M059J (cell line): Measurements from ENCODE around the gene NADK. TPM values are rescaled to one million over a fixed set of nuclear protein-coding genes. Genes with fewer than 3 reads are reported as not detected.
"Not testable (repeated sequence)": the region's sequence is repeated elsewhere in the genome, so short reads cannot be mapped to it uniquely, and the experiment has no call there.

Experiments
- DNase-seq: peaks from one replicate; pipeline ENCODE4 v3.0.0-alpha.2; 2012; ENCODE audit warnings: low read depth
- total RNA-seq: library from RNA; depleted of rRNA; stranded (reverse); fragments of >200 nt; shearing (Covaris generic); gene quantifications from 2 replicates; pipeline ENCODE4 v1.2.3, GENCODE V29; 2014

NADK gene
- total RNA-seq, 1 experiment from 2014 or later, result 44.7 TPM

DNA sequence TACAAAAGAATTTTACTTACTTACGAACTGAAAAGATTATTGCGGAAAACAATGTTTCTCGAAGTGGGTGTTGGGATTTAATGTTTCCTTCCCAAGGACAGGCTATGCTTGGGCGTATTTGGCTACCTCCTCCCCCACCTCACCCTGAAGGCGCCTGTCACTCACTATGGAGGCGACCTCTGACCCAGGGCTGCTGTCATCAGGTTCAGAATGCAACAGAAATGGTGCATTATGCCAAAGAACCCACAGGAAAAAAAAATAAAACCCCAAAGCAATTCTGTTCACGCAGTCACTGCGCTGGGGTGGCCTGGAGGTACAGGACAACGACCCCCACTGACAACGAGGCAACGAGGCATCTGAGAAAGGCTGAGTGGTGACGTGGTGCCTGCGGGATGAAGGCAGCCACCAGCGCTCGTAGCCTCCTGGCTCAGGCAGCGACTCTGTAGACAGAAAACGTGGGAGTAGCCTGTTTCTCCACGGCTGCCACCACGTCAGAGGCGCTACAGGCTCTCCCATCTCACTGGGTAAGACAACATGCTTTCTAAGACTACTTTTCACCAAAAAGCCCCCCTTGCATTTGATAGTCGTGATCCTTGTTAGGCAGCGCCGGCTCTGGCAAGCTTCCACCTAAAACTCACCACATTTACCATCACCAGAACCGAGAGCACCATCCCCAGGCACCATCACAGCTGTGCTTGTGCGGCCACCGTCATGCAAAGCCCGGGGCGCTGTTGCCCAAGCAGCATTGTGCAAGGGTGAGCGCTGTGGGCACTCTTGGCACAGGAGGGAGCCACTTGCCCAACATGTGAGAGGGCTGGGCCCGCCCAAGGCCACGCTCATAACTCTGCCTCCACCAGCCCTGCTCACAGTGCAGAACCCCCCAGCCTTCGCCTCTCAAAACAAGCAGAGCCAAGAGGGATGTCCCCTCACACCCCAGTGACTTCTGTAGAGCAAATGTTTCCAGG lies 14.3 kb downstream of the NADK start:
- no peak for DNase-seq

DNA sequence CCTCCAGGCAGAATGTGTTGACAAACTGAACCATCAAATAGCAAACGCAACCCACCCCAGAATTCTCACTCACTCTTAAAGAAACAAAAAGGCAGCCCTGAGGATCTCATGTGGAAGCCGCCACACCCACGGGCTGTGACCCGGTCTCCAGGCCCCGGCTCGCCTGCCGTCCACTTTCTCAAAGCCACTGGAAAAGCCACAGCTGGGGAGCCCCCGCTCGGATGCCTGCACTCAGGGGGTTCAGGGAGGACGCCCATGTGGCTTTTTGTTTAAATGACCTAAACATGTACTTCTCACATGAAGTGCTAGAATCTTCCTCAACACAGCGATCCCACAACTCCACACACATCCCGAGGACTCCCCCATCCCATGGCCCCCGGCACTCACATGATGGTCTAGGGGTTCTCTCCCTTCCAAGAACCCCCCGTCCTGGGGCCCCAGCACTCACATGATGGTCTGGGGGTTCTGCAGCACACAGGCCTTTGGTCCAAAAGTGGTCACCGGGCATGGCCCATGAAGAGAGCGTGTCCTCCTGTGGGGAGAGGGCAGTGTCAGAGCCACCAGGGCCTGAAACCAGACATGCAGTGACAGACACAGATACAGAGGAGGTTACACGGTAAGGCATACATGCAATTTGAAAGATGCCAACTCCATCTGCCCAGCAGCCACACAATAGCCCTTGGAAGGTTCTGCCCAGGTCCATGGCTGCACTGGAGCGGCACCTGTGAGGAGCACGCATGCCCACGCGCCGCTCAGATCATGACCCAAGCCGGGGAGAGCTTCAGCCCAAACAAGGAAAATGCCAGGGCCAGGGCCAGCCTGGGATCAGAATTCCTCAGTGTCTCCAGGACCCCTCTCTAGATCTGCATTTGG lies 16.5 kb downstream of the NADK start:
- no peak for DNase-seq

DNA sequence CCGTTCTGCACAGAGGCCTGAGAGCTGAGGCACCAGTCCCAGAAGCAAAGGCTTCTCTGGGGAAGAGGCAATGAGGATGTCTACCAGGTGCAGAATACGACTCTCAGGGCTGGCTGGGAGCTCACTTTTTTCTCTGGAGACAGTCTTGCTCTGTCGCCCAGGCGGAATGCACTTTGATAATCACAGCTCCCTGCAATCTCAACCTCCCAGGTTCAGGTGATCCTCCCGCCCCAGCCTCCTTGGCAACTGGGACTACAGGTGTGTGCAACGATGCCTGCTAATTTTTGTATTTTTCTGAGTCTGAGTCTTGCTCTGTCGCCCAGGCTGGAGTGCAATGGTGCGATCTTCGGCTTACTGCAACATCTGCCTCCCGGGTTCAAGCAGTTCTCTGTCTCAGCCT lies 17.6 kb downstream of the NADK start:
- no peak for DNase-seq

DNA sequence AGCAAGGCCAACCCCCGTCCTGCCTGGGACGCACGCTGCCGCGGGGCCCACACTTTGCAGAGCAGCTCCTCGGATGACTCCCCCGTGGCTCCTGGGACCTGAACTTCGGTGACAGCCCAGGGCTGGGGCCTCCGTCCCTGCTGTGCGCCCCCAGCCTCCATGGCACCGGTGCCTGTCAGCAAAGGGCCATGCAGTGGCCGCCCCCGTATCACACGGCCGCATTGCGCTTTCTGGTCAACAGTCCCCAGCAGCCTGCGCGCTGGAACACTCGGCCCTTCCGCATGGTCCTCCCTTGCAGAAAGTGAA lies 18.0 kb downstream of the NADK start:
- DNase-seq, result no peak

DNA sequence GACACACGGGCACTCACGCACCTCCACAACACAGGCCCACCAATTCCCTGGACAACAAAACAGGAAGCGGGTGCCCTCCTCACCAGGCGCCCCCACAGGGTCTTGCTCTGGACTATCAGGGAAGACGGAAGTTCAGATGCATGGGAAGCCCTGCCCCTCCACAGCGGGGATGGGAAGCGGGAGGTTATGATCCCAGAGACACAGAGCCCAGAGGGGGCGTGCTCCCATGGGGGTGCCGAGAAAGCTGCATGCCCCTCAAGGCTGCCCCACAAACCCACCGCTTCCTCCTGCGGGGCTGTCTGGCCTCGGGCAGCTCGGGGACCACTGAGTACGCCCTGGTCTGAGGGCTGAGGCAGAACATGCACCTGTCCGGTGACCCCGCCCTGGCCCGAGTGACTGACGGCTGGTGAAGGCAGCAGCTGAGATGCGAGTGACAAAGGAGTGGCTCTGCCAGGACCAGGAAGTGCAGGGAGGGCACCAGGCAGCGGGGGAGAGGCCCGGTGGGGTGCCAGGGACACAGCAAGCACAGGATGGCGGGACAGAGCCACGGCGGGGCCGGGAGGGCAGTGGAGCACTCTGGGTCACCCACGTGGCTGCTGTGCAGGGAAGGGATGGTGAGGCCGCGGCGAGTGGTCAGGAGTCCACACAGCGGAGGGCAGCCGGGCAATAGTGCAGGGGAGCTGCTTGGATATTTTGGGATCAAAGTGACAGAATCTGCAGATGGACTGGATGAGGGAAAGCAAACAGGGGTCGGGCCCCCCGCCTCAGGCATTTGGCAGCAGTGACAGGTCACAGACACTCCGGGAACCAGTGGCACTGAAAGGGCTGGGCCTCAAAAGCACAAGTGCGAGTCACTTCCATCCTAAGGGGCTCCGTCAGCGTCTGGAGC lies 18.6 kb downstream of the NADK start:
- DNase-seq, result no peak

DNA sequence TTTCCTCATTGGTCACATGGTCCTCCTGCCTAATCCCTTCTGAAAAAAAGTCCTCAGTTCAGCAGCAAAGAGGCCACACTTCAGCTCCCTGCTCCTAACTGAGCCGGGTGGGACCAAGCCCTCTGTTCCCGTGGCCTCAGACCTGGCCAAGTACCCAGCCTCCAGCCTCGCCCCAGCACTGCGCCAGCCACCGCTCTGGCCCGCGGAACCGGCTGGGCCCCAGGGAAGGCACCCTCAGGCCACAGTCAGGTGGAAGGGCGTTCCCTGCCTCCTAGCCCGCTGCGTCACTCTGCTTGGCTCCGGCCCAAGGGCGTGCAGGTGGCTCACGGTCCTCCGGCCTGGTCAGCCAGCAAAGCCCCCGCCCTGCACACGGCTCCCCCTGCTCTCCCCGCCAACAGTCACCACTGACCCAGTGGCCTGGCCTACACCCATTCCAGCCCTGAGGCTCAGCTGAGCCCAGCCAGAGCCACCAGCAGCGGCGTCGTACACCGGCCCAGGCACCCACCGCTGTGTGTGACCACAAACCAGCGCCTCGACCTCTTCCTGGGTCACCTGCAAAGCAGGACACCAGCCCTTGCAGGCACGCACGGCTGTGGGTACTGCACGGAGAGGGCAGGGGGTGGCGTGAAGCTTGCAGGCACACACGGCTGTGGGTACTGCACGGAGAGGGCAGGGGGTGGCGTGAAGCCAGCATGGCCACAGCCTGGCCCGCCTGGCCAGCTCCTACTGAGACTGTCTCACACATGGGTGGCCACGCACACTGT lies 19.4 kb downstream of the NADK start:
- DNase-seq, result no peak

DNA sequence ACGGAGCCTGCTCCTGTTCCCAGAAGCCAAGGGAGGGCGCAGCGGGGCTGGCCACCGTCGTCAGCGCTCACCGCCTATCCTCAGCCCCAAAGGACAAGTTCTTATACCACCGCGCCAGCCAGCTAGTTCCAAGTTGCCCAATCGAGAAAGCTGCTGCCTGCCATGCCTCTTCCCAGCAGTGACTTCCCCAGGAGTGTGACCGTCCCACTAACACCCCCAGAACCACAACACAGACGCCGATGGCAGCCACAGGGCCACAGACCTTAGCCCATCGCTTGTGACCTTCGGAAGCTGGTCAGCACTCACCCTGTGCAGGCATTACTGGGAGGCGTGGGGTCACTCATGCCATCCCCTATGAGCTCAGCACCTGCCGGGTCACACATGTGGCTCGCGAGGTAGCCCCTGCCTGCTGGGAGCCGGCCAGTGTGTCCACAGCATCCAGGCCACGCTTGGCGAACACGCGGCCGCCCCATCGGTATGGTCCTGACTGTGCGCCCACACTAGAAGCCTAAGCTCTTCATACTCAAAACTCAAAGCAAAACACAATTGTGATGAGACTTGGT lies 20.1 kb downstream of the NADK start:
- DNase-seq, result no peak

DNA sequence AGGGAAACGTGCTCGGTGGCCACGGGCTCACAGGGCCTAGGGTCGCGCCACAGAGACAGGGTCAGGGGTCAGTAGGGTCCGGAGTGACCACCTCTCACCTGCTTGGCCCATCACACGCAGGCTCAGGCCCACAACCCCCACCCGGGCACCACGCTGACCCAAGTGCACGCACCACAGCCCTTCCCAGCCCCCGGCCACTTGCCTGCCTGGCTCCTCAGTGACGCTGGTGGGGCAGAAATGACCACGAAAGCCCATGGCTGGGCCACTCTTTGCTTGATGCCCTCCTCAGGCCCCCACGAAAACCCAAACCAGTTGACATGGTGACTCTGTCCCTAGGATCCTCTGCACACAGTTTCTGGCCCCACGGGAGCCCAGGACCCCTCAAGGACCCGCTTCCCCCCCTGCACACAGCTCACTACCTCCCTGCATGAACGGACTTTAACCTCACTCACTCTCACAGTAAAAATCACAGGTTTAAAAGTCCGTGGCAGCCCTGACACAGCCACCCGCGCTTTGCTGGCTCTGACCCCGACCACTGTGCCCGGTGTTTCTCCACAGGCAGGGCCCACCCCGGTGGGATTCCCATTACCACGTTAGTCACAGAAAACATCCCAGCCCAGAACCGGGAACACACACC lies 20.7 kb downstream of the NADK start:
- no peak for DNase-seq

DNA sequence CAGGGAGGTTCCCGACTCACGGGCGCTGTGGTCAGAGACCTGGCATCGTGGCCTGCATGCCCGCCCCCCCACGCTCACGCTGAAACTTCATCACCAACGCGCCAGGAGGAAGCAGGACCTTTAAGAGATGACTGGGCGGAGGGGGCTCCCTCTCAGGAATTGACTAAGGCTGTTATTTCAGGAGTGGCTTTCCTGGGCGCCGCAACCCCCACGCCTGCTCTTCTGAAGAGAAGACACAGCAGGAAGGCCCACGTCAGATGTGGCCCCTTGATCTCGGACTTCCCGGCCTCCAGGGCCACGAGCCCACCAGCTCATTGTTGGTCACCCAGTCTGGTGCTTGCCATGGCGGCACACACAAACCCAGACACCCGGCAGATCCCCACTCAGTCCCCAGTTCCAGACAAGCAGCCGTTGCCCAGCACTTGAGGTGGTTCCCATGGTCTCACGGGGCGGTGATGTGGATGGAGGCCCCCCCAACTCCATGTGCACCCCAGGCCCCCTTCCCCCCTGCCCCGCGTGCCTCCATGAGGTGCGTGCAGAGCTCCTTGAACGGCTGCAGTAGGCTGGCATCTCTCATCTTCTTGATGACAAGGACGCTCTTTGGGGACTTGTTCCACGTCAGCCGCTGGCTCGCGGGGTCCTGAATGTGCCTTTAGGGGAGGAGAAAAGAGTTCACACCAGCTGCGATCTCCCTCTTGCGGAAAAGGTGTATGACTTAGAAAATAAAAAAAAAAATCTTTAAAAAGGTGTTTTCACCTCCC lies 21.4 kb downstream of the NADK start:
- no peak for DNase-seq

DNA sequence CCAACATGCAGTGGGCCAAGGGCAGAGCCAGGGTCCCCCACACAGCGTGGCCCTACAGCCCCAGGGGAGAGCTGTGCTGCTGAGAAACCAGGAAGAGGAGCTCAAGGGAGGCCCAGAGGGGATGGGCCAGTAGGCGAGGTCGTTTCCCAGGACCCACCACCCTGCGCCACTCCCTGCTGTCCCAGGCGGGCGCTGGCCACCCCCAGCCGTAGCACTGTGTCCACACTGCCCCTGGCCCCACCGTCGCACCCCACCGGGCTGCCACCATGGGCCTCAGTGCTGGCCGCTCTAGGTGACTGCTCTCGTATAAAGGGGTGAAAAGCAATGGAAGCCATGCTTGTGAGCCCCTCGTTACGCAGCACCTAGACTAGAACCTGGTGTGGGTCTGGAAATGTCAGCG lies 22.4 kb downstream of the NADK start:
- DNase-seq, result no peak

DNA sequence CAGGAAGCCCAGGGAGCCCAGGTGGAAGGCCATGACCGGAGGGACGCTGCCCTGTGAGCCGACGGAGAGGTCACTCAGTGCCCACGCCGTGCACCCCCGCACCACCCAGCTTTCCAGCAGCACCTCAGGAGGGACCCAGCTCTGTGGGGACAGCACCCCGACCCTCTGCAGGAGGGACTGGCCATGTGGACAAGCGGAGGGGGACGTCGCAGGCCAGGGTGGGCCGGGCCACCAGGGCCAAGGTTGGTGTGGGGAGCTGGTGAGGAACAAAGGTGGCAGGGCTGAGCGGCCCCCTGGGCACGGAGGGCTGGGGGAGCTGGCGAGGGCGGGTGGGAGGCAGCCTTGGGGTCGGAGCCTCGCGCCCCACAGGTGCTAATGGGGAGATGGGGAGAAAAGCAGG lies 22.8 kb downstream of the NADK start:
- DNase-seq, result no peak

DNA sequence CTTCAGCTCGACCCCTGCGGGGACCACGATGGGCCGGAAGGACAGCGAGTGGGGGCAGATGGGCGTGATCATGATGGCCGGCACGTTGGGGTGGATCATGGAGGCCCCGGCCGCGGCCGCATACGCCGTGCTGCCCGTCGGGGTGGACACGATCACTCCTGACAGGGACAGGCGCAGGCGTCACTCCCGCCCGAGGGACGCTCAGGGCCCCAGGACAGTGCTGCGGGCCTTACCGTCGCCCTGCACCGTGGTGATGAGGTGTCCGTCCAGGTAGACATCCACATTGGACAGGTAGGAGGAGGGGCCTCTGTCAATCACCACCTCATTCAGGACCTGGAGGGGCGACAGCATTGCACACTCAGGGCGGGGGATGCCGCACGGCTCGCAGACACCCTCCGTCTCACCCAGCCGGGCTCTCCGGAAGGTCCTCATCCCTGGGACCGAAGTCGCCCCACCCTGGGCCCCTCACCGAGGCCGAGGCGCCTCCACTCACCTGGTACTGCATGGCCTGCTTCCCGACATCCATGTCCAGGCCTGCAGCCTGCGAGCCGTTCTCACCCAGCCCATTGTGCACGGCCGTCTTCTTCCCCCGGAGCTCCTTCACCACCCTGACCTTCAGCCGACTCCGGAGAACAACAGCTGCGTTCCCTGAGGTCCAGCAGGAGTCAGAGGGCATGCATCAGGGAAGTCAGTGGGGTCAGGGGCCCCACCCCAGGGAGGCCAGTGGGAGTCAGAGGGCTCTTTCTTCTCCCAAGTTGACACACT lies 24.0 kb downstream of the NADK start:
- no peak for DNase-seq

DNA sequence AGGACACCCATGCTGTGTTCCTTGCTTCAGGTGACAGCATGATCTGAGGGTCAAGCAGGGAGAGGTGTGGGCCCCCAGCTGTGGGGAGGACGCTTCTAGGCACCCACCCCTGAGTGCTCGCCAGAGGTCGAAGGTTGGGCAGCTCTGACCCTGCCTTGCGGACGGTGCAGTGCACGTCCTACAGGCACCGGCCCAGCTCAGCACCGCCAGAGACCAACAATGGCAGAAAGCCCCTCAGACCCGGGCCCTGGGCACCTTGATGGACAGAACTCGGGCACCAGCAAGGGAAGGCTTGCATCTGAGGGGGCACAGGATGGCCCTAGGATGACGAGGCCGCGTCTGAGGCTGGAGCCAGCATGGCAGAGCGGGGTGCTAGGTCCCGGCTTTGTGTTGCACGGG lies 24.7 kb downstream of the NADK start:
- DNase-seq, result no peak

DNA sequence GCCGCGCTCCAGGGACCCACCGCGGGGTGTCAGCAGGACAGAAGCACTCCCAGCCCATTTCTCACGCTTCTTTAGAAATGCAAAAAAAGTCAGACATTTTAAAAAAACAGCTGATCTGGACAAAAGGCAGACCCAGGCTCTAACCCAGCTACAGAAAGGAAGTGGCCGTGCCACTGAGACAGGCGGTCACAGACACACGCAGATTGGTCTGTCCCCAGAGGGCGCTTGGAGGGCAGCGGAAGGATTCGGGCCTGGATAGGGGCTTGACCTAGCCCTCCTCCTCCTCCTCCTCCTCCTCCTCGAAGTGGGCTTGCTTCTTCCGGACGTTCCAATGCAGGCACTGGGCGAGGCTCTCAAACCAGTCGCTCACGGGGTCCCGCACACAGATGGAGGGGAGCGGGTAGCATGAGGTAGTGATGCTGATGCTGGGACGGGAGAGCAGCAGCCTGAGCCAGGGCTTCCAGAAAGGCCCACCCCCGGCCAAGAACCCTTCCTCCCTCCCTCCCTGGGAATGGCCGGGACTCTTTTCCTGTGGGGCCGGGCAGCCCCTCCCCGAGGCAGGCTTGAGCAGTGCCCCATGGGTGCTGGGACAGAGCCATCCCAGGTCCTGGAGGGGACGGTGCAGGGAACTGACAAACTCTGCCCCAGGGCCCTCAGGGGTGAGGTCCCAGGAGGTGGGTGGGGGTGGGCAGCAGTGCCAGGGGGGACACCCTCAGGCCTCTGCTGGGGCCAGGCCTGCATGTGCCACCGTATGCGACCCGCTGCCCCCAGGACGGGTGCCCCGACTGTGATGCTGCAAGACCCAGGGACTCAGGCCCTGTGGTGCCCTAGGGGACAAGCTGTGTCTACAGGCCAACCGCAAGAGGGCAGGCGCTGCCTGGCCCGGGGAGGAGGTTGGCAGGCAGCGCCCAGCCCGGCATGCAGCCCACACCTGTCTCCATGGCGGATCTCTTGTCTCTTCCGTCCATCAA lies 25.3 kb downstream of the NADK start:
- no peak for DNase-seq

DNA sequence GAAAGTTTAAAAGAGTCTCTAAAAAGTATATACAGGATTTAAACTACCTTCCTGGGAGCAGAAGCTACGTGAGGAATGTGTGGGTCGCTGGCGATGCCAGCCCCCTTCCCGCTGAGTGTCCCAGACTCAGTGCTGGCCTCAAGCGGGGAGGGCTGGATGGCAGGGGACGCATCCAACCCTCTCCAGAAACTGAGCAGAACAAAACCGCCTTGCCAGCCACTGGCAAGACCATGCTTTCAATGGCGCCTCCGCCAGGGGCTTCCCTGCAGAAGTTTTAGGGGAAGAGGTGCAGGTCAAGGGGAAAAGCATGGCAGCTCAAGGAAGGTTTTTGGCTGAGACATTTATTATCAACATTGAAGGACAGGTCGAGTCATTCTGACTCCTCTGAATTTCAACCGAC lies 26.1 kb downstream of the NADK start:
- no peak for DNase-seq

DNA sequence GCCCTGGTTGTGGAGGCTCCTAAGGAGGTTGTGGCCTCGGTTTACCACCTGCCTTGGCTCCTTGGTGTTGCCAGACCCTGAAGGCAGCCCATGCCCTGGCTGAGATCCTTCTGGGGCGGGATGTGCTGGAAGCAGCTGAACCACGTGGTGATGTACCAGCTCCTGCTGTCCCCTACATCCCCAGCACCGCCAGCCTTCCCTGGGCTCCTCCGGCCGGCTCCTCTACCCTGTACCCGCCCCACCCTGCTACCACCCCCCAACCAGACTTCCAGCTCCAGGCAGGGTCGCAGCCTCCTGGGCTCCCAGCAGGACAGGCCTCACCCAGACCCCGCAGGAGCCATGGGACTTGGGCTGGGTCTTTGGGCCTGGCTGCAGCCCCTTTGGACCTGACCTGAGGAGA lies 28.3 kb downstream of the NADK start:
- DNase-seq, result not testable (repeated sequence)

DNA sequence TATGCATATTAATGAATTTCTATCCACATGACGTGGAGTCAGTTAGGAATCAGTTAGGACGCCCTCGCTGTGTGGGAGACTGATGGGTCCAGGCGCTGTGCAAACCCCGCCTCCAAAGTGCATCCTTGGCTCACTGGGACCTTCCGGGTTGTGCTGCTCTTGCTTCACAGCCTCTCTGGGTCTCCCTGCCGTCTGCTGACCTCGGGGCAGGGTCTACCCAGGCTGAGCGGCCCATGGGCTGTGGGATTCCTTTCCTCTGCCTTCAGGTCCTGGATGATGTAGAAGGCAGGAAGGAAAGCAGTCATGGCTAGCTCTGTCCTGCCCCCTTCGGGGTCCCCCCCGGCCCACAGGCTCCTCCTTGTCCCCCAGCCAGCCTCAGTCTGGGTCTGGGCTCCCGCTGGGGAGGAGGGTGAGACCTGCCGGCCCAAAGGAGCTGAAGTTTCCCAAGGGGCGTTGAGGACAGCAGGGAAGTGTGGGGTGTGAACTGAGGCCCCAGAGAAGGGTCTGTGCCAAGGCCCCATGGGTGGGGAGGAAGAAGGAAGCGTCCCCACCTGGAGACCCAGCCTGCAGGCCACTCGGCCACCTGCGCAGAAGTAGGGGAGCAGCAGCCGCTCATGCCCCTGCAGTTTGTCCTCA lies 29.5 kb downstream of the NADK start:
- no peak for DNase-seq
